ENCODE measurements around the gene DDX19B.

DNA sequence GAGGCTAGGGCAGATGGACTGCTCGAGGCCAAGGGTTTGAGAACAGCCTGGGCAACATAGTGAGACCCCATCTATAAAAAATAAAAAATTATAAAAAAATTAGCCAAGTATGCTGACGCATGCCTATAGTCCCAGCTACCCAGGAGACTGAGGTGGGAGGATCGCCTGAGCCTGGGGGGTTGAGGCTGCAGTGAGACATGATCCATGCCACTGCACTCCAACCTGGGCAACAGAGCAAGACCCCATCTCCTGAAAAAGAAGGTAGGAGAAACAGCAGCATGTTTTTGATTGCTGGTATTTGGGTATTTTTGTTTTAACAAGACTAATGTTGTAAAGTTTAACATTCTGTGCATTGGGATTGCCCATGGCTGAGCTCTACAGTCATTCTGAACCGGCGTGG is 38.8 kb downstream of the DDX19B start:
- TF ChIP-seq POLR2A (IDR thresholded peaks at IDR 0.05; ENCODE audit: extremely low read depth, insufficient read length) (no peak), CTCF (IDR thresholded peaks at IDR 0.05; ENCODE audit: low read depth, low read length) (no peak), MYC (IDR thresholded peaks at IDR 0.05; ENCODE audit: low read depth, low read length) (no peak)
- TF ChIP-seq, protein P1, sequence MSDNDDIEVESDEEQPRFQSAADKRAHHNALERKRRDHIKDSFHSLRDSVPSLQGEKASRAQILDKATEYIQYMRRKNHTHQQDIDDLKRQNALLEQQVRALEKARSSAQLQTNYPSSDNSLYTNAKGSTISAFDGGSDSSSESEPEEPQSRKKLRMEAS (IDR thresholded peaks at IDR 0.05; ENCODE audit: low read depth, low read length) = no peak
